VCaP (cell line): ENCODE data around the gene ALPK3.

ENCODE experiments used
- H3K27ac ChIP-seq: fragments of 450-650 bp; 2 replicates; pipeline ENCODE4 v1.5.1; 2017
- TF ChIP-seq, protein P1 (sequence below): fragments of 450-650 bp; conservative IDR thresholded peaks from 2 replicates; pipeline ENCODE4 v1.5.1; 2017; ENCODE audit warnings: mild to moderate bottlenecking, moderate library complexity

ALPK3 gene

DNA sequence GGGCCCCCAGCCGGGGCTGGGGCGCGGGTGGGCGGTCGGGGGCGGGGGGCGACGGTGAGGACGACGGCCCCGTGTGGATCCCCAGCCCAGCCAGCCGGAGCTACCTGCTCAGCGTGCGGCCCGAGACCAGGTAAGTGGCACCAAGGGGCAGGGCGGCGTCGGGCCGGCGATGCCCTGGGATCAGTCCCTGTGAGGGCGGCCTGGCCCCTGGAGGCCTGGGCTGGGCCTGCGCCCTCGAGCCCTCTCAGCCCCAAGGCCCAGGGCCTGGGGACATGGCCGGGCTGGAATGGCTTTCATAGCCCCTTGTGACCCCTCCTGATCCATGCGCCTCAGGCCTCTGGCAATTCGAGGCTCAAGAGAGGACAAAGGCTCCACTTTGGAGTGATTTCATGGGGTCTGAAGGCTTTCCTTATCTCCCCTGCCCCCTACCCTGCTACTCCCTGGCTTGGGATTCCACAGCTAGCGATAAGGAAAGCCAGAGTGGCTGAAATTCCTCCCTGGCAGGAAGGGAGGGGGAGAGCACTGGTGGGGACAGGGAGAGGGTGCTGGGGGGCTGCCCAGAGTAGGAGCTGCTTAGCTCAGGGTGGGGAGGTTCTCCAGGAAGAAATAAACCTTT is 418 bp downstream of the ALPK3 start:
- peak overlapping the region; percentile 52 for H3K27ac ChIP-seq
- TF ChIP-seq, protein P1, sequence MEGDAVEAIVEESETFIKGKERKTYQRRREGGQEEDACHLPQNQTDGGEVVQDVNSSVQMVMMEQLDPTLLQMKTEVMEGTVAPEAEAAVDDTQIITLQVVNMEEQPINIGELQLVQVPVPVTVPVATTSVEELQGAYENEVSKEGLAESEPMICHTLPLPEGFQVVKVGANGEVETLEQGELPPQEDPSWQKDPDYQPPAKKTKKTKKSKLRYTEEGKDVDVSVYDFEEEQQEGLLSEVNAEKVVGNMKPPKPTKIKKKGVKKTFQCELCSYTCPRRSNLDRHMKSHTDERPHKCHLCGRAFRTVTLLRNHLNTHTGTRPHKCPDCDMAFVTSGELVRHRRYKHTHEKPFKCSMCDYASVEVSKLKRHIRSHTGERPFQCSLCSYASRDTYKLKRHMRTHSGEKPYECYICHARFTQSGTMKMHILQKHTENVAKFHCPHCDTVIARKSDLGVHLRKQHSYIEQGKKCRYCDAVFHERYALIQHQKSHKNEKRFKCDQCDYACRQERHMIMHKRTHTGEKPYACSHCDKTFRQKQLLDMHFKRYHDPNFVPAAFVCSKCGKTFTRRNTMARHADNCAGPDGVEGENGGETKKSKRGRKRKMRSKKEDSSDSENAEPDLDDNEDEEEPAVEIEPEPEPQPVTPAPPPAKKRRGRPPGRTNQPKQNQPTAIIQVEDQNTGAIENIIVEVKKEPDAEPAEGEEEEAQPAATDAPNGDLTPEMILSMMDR, result no peak

GRCh38 chr15:84818261-84819131 is 1.3 kb downstream of the ALPK3 start:
- H3K27ac ChIP-seq, result peak overlapping the region; percentile 52
- TF ChIP-seq, protein P1, result no peak

- TF ChIP-seq, protein P1, result no peak
- peak overlapping the region; percentile 52 for H3K27ac ChIP-seq
Observed at GRCh38 chr15:84819291-84819768, 2.2 kb downstream of the ALPK3 start.

- TF ChIP-seq, protein P1, result no peak
- no peak overlapping the region for H3K27ac ChIP-seq
Observed at GRCh38 chr15:84819791-84820190, 2.6 kb downstream of the ALPK3 start.

DNA sequence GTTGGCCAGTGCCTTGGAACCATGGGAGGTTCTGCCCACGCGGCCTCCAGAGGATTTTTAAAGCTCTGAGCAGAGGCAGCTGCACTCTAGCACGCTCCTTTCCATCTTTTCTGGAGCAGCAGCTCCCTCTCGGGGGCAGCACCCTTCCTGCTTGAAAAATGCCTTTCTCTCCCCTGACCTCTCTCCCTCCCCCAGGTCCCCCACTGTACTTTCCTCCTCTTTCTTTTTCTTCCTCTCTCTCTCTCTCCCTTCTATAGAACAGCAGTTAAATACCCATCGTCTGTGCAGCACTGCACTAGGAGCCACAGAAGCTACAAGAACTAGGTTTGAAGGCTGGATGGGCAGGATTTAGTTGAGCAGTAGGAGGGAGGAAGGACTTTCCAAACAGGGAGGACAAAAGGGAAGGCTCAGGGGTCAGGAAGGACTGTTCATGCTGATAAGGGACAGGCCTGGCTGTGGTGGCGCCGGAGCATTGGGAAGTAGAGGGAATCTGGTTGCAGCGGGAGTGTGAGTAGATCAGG is 4.4 kb downstream of the ALPK3 start:
- TF ChIP-seq, protein P1, result no peak
- no peak overlapping the region for H3K27ac ChIP-seq

- H3K27ac ChIP-seq, result no peak overlapping the region
- TF ChIP-seq, protein P1, result no peak
Observed at GRCh38 chr15:84822653-84823281, 5.6 kb downstream of the ALPK3 start.
